ENCODE results near the gene PCSK5. TPM values are rescaled to one million over a fixed set of nuclear protein-coding genes. Genes with fewer than 3 reads are reported as not detected.
A peak's percentile ranks its signal among the peaks of the same experiment; 100 is the strongest.

The PCSK5 gene
- total RNA-seq, 1 experiment from 2014 or later = 0.48 TPM

GRCh38 chr9:76082057-76082456 lies 191.6 kb downstream of the PCSK5 start:
- no peak for DNase-seq (ENCODE audit: low spot score)

DNA sequence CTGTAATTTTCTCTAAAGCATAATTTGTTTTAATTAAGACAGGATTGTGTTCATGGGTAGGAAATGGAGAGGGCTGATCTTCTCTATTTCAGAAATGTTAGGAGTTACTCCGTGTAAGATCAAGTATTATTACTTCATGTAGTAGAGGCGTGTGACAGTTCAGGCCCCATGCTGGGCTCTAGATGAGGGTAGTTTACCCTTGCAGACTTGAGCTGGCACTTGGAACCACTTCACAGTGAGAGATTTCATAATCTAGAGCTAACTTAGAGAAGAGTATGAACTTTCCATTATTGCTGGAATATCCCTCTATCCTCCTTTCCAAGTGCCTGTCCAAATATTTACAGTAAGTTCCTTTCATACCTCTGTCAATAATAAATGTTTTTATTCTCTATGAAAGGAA lies 195.1 kb downstream of the PCSK5 start:
- DNase-seq (ENCODE audit: low spot score) = no peak

DNA sequence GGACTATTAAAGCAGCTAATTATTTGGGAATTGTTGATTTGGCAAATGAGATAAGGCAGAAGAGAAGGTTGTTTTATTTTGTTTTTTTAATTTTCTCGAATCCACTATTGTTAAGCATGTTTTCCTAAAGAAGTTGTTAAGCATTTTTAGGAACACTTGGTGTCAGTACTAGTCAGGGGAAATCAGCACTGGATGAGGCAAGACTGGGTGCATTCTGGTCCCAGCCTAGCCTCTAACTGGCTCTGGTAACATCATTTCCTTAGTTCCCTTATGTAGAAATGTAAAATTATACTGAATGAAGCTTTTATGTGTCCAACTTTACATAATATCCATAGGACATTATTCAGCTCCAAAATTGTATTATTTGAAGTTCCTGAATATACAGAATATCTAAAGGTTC lies 196.1 kb downstream of the PCSK5 start:
- no peak for DNase-seq (ENCODE audit: low spot score)

GRCh38 chr9:76087976-76088375 lies 197.5 kb downstream of the PCSK5 start:
- no peak for DNase-seq (ENCODE audit: low spot score)

DNA sequence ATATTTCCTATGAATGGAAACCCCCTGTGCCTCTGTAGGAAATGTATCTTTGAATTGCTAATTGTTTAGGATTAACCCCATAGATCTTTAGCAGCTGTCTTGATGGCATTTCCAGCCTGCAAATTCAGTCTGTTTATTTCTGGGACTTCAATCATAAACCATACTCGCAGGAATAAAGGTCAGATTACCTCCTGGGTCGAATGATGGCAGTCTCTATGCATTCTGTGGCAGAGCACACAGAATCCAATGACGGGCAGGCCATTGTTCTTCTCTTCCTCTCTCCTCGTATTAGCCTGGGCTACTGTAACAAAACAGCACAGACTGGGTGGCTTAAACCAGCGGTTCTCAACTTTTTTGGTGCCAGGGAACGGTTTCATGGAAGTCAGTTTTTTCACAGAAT lies 199.9 kb downstream of the PCSK5 start:
- no peak for DNase-seq (ENCODE audit: low spot score)

GRCh38 chr9:76090909-76091308 lies 200.4 kb downstream of the PCSK5 start:
- DNase-seq (ENCODE audit: low spot score) = no peak

DNA sequence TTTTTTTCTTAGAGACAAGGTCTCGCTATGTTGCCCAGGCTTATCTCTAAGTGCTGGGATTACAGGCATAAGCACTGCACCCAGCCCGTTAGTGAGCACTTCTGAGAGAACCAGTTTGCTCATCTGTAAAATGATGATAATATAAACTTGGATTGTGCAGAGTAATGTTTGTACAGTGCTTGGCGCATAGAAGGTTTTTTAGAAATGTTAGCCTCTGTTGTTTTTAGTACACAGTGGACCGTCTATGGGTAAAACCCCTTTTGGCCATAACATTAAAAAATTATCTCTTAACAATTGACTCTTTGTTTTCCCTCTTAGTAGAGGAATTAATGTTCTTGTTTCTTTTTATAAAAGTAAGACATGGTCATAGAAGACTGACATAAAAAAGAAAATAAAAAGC lies 202.1 kb downstream of the PCSK5 start:
- no peak for DNase-seq (ENCODE audit: low spot score)

- no peak for DNase-seq (ENCODE audit: low spot score)
These were observed 205.1 kb downstream of the PCSK5 start for GRCh38 chr9:76095585-76095984.

GRCh38 chr9:76099516-76099915 lies 209.0 kb downstream of the PCSK5 start:
- DNase-seq (ENCODE audit: low spot score) = no peak

DNA sequence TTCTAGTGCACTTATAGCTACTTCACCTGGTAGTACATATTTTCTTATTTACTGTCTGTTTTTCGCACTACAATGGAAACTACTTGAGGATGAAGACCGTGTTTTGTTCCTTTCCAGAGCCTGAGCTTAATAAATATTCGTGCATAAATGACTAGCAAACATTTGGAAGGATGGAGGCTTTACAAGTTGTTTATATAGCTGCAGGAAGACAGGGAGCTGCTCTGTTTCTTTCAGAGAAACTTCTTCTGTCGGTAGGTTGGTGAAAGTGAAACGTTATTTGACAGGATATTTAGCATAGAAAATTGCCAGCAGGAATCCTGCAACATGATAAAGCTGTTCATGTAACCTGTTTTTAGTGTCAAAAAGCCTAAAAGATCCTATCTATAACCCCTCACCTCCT lies 210.6 kb downstream of the PCSK5 start:
- DNase-seq (ENCODE audit: low spot score) = no peak

DNA sequence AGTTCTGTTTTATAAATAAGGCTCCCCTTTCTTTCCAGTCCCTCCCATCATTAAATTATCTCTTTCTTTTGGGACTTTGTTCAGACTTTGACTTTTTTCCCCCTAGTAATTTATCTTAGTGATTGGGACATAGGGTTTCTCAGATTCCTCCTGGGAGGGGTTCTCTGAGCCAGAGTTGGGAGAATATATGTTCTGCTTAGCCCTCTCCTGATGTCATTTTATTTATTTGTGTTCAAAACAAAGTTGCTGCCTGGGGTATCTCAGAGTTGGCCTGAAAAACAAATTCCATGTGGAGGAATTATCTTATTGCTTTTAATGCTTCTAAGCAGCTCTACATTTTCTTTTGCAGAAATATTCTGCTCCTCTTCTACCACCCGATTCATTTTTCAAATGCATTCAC lies 211.0 kb downstream of the PCSK5 start:
- DNase-seq (ENCODE audit: low spot score) = no peak

- DNase-seq (ENCODE audit: low spot score) = no peak
These were observed 211.5 kb downstream of the PCSK5 start for GRCh38 chr9:76101947-76102346.

GRCh38 chr9:76103531-76104315 lies 213.2 kb downstream of the PCSK5 start:
- no peak for DNase-seq (ENCODE audit: low spot score)

DNA sequence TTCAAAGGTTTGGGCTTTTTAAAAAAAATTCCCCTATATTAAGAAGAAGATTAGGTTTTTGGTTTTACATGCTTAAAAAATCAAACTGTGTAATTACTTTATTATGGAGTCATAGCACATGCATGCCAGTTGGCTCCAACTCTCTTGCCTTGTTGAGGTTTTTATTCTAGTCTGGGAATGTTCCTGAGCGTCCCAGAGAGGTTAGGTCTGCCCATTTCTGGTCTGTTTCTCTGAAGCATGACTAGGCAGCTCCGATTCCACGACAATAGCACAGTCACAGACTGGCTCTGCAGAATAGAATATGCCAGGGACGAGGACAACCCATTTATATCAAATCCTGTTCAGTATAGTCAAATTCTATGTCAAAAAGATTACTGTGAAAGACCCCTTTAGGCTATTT lies 217.0 kb downstream of the PCSK5 start:
- no peak for DNase-seq (ENCODE audit: low spot score)

GRCh38 chr9:76109953-76110352 lies 219.5 kb downstream of the PCSK5 start:
- DNase-seq (ENCODE audit: low spot score) = no peak

- DNase-seq (ENCODE audit: low spot score) = no peak
These were observed 221.7 kb downstream of the PCSK5 start for GRCh38 chr9:76112151-76112550.

GRCh38 chr9:76114144-76114543 lies 223.7 kb downstream of the PCSK5 start:
- no peak for DNase-seq (ENCODE audit: low spot score)

GRCh38 chr9:76115396-76115795 lies 224.9 kb downstream of the PCSK5 start:
- no peak for DNase-seq (ENCODE audit: low spot score)

GRCh38 chr9:76115982-76116646 lies 225.6 kb downstream of the PCSK5 start:
- DNase-seq (ENCODE audit: low spot score) = no peak

DNA sequence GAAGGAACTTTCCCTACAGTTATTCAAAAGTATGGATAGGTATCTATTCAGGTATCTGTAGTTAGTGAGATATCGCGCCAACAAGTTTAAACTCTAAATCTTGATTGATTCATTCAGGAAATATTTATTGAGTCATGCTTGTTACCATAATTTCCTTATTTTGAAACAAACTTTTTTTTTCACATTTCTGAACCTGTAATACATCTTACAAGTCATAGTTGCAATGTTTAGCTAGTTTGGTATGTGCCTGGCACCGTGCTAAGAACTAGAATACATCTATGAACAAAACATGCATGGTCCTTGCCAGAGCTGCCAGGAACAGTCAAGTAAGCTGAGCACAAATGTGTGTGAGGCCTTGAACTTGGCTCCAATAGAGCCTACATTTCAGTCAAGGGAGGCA lies 226.4 kb downstream of the PCSK5 start:
- no peak for DNase-seq (ENCODE audit: low spot score)

GRCh38 chr9:76127637-76128036 lies 237.2 kb downstream of the PCSK5 start:
- no peak for DNase-seq (ENCODE audit: low spot score)

GRCh38 chr9:76135902-76136301 lies 245.4 kb downstream of the PCSK5 start:
- DNase-seq (ENCODE audit: low spot score) = no peak

- peak; percentile 46 for DNase-seq (ENCODE audit: low spot score)
These were observed 246.5 kb downstream of the PCSK5 start for GRCh38 chr9:76136986-76137385.

- no peak for DNase-seq (ENCODE audit: low spot score)
These were observed 247.5 kb downstream of the PCSK5 start for GRCh38 chr9:76137931-76138330.

All from A172 (cell line).